Activated T-cell treated with anti-CD3 and anti-CD28 coated beads, Interleukin-2, amount 50 U/mL, for 72 hours (primary cell): ENCODE measurements around the gene TPSG1. TPM values are rescaled to one million over a fixed set of nuclear protein-coding genes. Genes with fewer than 3 reads are reported as not detected.
"Not testable (repeated sequence)": the region's sequence is repeated elsewhere in the genome, so short reads cannot be mapped to it uniquely, and the experiment has no call there.

Experiments used
- ATAC-seq, 2 donors: fragments of 150-1000 bp; cut with Tn5 transposase; replicated peaks in 1 of 2; 2 replicates each; pipeline ENCODE4 v1.10.0; 2021; ENCODE audit warnings: moderate library complexity in 2 of 2, mild to moderate bottlenecking in 1 of 2
- DNase-seq, 2 donors: peaks; one replicate each; pipeline ENCODE4 v3.0.0; 2021 to 2022; ENCODE audit warnings: mixed read lengths in 1 of 2
- H3K27ac Mint-ChIP-seq: one replicate; pipeline ENCODE4 v1.8.0; 2022; ENCODE audit warnings: mild to moderate bottlenecking, moderate library complexity, mixed read lengths
- H3K27me3 Mint-ChIP-seq: one replicate; pipeline ENCODE4 v1.8.0; 2022; ENCODE audit warnings: low read depth, mixed read lengths
- H3K36me3 Mint-ChIP-seq, 2 donors: one replicate each; pipeline ENCODE4 v1.8.0; 2022; ENCODE audit warnings: mixed read lengths in 2 of 2, mild to moderate bottlenecking in 1 of 2; ENCODE audit not compliant: insufficient read depth in 2 of 2
- H3K4me1 Mint-ChIP-seq: one replicate; pipeline ENCODE4 v1.8.0; 2022; ENCODE audit warnings: low read depth, mixed read lengths
- H3K4me3 Mint-ChIP-seq, 2 donors: one replicate each; pipeline ENCODE4 v1.8.0; 2022; ENCODE audit warnings: mild to moderate bottlenecking in 2 of 2, mixed read lengths in 2 of 2, moderate library complexity in 2 of 2
- H3K9me3 Mint-ChIP-seq, 2 donors: one replicate each; pipeline ENCODE4 v1.8.0; 2022; ENCODE audit warnings: mixed read lengths in 2 of 2
- total RNA-seq, 2 donors: library from RNA; stranded (reverse); gene quantifications; one replicate each; pipeline ENCODE4 v1.2.3, GENCODE V29; 2022

Gene TPSG1
- under 1 TPM in 1 of 2 donors, not detected in 1; 0.32 TPM for total RNA-seq

- H3K27me3 Mint-ChIP-seq: no peaks in the 10 kb centered on the region
- H3K36me3 Mint-ChIP-seq: no peaks in the 10 kb centered on the region
- no peak within 1 kb of the TSS for H3K4me3 Mint-ChIP-seq
Measured at GRCh38 chr16:1225051-1225451, at the start of gene TPSG1. Gene TPSG1 (minus strand): TSS chr16:1225268. CDS start chr16:1225252, 16 bp downstream.

GRCh38 chr16:1274767-1275166 lies 49.7 kb upstream of the TPSG1 start:
- H3K27ac Mint-ChIP-seq: no peak overlapping the region
- H3K36me3 Mint-ChIP-seq: no peaks in the 10 kb centered on the region
- H3K4me1 Mint-ChIP-seq: no peaks in the 10 kb centered on the region
- H3K9me3 Mint-ChIP-seq: no peaks in the 10 kb centered on the region
- ATAC-seq (no peak), DNase-seq (no peak)
- H3K4me3 Mint-ChIP-seq: no peak overlapping the region
- H3K27me3 Mint-ChIP-seq: peaks cover 14% of the 10 kb centered on the region

More at GRCh38 chr16:1225051-1225451, at the start of gene TPSG1:
- DNase-seq: no peak
- Mint-ChIP-seq H3K4me1 (no peaks in the 10 kb centered on the region), H3K27ac (no peak within 1 kb of the TSS), H3K9me3 (no peaks in the 10 kb centered on the region)
- no peak for ATAC-seq

- Mint-ChIP-seq H3K9me3 (no peaks in the 10 kb centered on the region), H3K27ac (no peak overlapping the region), H3K4me1 (no peaks in the 10 kb centered on the region), H3K36me3 (no peaks in the 10 kb centered on the region), H3K27me3 (peaks cover 14% of the 10 kb centered on the region), H3K4me3 (no peak overlapping the region)
- ATAC-seq (no peak), DNase-seq (no peak)
Measured at GRCh38 chr16:1273816-1274215, 48.7 kb upstream of the TPSG1 start.

GRCh38 chr16:1272453-1273198 lies 47.6 kb upstream of the TPSG1 start:
- Mint-ChIP-seq H3K4me1 (no peaks in the 10 kb centered on the region), H3K36me3 (no peaks in the 10 kb centered on the region), H3K9me3 (no peaks in the 10 kb centered on the region), H3K27ac (no peak overlapping the region), H3K27me3 (peaks cover 12% of the 10 kb centered on the region), H3K4me3 (no peak overlapping the region)
- ATAC-seq: no peak
- no peak for DNase-seq

- not testable (repeated sequence) for H3K9me3 Mint-ChIP-seq, DNase-seq, H3K27me3 Mint-ChIP-seq, H3K4me1 Mint-ChIP-seq, H3K36me3 Mint-ChIP-seq, H3K27ac Mint-ChIP-seq, ATAC-seq, H3K4me3 Mint-ChIP-seq
Measured at GRCh38 chr16:1271724-1272413, 46.8 kb upstream of the TPSG1 start.

GRCh38 chr16:1271380-1271723 lies 46.3 kb upstream of the TPSG1 start:
- Mint-ChIP-seq H3K27me3 (peaks cover 8% of the 10 kb centered on the region), H3K36me3 (no peaks in the 10 kb centered on the region), H3K4me1 (no peaks in the 10 kb centered on the region), H3K9me3 (no peaks in the 10 kb centered on the region), H3K4me3 (no peak overlapping the region), H3K27ac (no peak overlapping the region)
- DNase-seq: no peak
- ATAC-seq: no peak

GRCh38 chr16:1269418-1269817 lies 44.4 kb upstream of the TPSG1 start:
- H3K4me1 Mint-ChIP-seq, H3K27me3 Mint-ChIP-seq, H3K36me3 Mint-ChIP-seq: not testable (repeated sequence)

GRCh38 chr16:1265826-1266225 lies 40.8 kb upstream of the TPSG1 start:
- peaks cover 8 to 10% of the 10 kb centered on the region in 2 donors for H3K9me3 Mint-ChIP-seq
- H3K36me3 Mint-ChIP-seq: no peaks in the 10 kb centered on the region
- peaks cover 11% of the 10 kb centered on the region for H3K27me3 Mint-ChIP-seq
- H3K27ac Mint-ChIP-seq: no peak overlapping the region
- no peak for DNase-seq
- H3K4me1 Mint-ChIP-seq: no peaks in the 10 kb centered on the region
- H3K4me3 Mint-ChIP-seq: no peak overlapping the region
- no peak for ATAC-seq

More at GRCh38 chr16:1269418-1269817, 44.4 kb upstream of the TPSG1 start:
- H3K4me3 Mint-ChIP-seq, DNase-seq, H3K27ac Mint-ChIP-seq, ATAC-seq, H3K9me3 Mint-ChIP-seq: not testable (repeated sequence)

GRCh38 chr16:1265090-1265630 lies 40.1 kb upstream of the TPSG1 start:
- Mint-ChIP-seq H3K4me1 (no peaks in the 10 kb centered on the region), H3K9me3 (peaks cover 8 to 10% of the 10 kb centered on the region in 2 donors), H3K27me3 (peaks cover 16% of the 10 kb centered on the region), H3K4me3 (no peak overlapping the region), H3K27ac (no peak overlapping the region), H3K36me3 (no peaks in the 10 kb centered on the region)
- DNase-seq (no peak), ATAC-seq (no peak)

GRCh38 chr16:1264345-1265089 lies 39.4 kb upstream of the TPSG1 start:
- H3K9me3 Mint-ChIP-seq: peaks cover 8 to 10% of the 10 kb centered on the region in 2 donors
- H3K36me3 Mint-ChIP-seq: no peaks in the 10 kb centered on the region
- ATAC-seq: no peak
- H3K4me1 Mint-ChIP-seq: no peaks in the 10 kb centered on the region
- no peak for DNase-seq
- H3K4me3 Mint-ChIP-seq: no peak overlapping the region
- no peak overlapping the region for H3K27ac Mint-ChIP-seq
- peaks cover 16% of the 10 kb centered on the region for H3K27me3 Mint-ChIP-seq

GRCh38 chr16:1263591-1264344 lies 38.7 kb upstream of the TPSG1 start:
- Mint-ChIP-seq H3K27me3 (peaks cover 16% of the 10 kb centered on the region), H3K27ac (no peak overlapping the region), H3K4me1 (peaks cover 4% of the 10 kb centered on the region), H3K4me3 (no peak overlapping the region), H3K36me3 (no peaks in the 10 kb centered on the region), H3K9me3 (peaks cover 8 to 10% of the 10 kb centered on the region in 2 donors)
- DNase-seq (no peak), ATAC-seq (no peak)

GRCh38 chr16:1262846-1263221 lies 37.8 kb upstream of the TPSG1 start:
- Mint-ChIP-seq H3K4me1 (peaks cover 4% of the 10 kb centered on the region), H3K27me3 (peaks cover 16% of the 10 kb centered on the region), H3K27ac (no peak overlapping the region), H3K9me3 (peaks cover 8 to 10% of the 10 kb centered on the region in 2 donors), H3K4me3 (no peak overlapping the region), H3K36me3 (no peaks in the 10 kb centered on the region)
- DNase-seq: no peak
- ATAC-seq: no peak
